Uterus (tissue), 2 donors: ENCODE results near the gene CLNK.

Experiments
- POLR2A ChIP-seq, 2 donors: fragments of 450-650 bp; IDR thresholded peaks; one replicate each; pipeline ENCODE4 v1.6.1; 2016; ENCODE audit warnings: antibody characterized with exemption in 2 of 2, mild to moderate bottlenecking in 1 of 2, moderate library complexity in 1 of 2
- TF ChIP-seq, protein P1 (sequence below), 4 experiments: fragments of 200-600 bp in 2 of 4; fragments of 450-650 bp in 2 of 4; sonication (generic) in 2 of 4; IDR thresholded peaks; one replicate each; pipeline ENCODE4 v1.5.1; 2016 to 2019; ENCODE audit warnings: antibody characterized with exemption in 4 of 4, mild to moderate bottlenecking in 2 of 4, moderate library complexity in 1 of 4

- TF ChIP-seq, protein P1, sequence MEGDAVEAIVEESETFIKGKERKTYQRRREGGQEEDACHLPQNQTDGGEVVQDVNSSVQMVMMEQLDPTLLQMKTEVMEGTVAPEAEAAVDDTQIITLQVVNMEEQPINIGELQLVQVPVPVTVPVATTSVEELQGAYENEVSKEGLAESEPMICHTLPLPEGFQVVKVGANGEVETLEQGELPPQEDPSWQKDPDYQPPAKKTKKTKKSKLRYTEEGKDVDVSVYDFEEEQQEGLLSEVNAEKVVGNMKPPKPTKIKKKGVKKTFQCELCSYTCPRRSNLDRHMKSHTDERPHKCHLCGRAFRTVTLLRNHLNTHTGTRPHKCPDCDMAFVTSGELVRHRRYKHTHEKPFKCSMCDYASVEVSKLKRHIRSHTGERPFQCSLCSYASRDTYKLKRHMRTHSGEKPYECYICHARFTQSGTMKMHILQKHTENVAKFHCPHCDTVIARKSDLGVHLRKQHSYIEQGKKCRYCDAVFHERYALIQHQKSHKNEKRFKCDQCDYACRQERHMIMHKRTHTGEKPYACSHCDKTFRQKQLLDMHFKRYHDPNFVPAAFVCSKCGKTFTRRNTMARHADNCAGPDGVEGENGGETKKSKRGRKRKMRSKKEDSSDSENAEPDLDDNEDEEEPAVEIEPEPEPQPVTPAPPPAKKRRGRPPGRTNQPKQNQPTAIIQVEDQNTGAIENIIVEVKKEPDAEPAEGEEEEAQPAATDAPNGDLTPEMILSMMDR (IDR thresholded peaks at IDR 0.05): no peak
- TF ChIP-seq POLR2A (IDR thresholded peaks at IDR 0.05): no peak
Observed at GRCh38 chr4:10703766-10704429, 19.3 kb upstream of the CLNK start.
